AG04449 (cell line): ENCODE results near the gene TIFAB.

Experiments used
- CTCF ChIA-PET: fragments of 350-600 bp; formaldehyde crosslinking; extraction: SDS; loops from one replicate; lab custom pipeline; 2021; ENCODE audit warnings: antibody characterized with exemption; lab: Yijun Ruan, JAX
- POLR2A ChIA-PET: fragments of 400-600, 350-600 bp; formaldehyde crosslinking; extraction: SDS; loops from one replicate; lab custom pipeline; 2020; ENCODE audit warnings: antibody characterized with exemption, inconsistent platforms; lab: Yijun Ruan, JAX
- DNase-seq: peaks from one replicate; pipeline ENCODE4 v3.0.0-alpha.2; 2010; ENCODE audit warnings: low read depth, low spot score
- H3K4me3 ChIP-seq: 2 replicates; pipeline ENCODE4 v1.5.1; 2011; ENCODE audit warnings: low read depth, mild to moderate bottlenecking, control low read depth, low read length
- CTCF ChIP-seq: IDR thresholded peaks from one replicate; pipeline ENCODE4 v1.5.1; 2011; ENCODE audit warnings: mild to moderate bottlenecking, moderate library complexity, low read length, control low read depth, inconsistent platforms; ENCODE audit not compliant: insufficient read depth; ENCODE audit errors: missing control alignments

Gene TIFAB

DNA sequence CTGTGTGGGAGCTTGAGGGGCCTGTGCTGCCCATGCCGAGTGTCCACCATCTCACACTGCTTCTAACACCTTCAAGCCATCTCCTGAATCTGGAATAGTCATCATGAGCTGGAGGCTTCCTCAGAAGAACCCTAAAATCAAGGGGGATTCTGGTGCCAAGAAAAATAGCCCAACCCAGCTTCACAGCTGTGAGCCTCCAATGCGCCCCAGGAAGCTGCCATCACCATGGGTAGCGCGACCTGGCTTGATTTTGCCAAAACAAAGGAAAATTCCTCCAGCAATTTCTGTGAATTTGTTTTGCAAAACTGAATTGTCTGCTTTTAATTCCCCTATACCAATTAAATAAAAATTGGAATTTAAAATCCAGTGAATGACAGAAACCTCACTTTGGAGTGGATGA is 6.2 kb upstream of the TIFAB start:
- H3K4me3 ChIP-seq, result no peak overlapping the region
- no peak for TF ChIP-seq CTCF
- CTCF ChIA-PET, result interaction anchor here (0.7 to 37.5 kb wide), 27 partner anchors 7 to 377 kb away, joined by 3 to 2422 read pairs (median 6); partner anchors contain the start of genes CXCL14 and DCANP1
- POLR2A ChIA-PET, result no interaction called here
- DNase-seq, result no peak

DNA sequence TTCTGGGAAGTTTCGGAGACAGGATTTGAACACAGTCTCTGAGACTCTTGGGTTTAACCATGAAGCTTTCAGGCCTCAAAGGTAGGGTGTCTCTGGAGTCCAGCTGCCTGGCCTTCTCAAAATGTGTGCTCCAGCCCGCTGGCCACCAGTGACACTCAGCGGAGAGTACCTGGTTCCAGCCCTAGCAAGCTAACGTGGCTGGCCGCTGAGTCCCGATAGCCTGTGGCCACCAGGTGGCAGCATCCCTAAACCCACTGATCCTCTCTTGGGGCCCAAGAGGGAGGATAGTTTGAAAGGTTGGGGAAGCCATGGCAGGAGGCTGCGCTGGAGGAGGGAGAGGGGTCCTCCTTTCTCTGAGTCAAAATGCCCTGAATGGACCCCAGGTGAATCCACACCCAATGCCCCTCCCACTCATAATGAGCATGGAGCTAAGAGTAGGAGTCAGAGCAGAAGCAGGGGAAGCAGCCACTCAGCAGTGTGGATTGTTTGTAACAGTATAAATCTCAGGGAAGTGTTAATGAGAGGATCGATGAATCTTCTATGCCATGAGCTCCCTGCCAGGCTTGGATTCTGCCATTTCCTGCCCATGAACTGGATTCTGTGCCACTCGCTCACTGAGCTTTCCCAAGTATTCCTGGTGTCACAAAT is 5.4 kb upstream of the TIFAB start:
- CTCF ChIA-PET, result interaction anchor here (0.6 to 37.5 kb wide), 34 partner anchors 8 to 377 kb away, joined by 3 to 2422 read pairs (median 5); partner anchors contain the start of genes CXCL14 and DCANP1
- DNase-seq, result no peak
- TF ChIP-seq CTCF, result peak; percentile 87
- H3K4me3 ChIP-seq, result no peak overlapping the region
- POLR2A ChIA-PET, result no interaction called here

- no peak for TF ChIP-seq CTCF
- H3K4me3 ChIP-seq, result no peak overlapping the region
- no peak for DNase-seq
- POLR2A ChIA-PET, result no interaction called here
- CTCF ChIA-PET, result interaction anchor here (0.9 to 37.5 kb wide), 14 partner anchors 9 to 247 kb away, joined by 3 to 2422 read pairs (median 12); partner anchors contain the start of genes CXCL14 and DCANP1
These were observed 4.3 kb upstream of the TIFAB start for GRCh38 chr5:135456238-135457099.

- no peak for DNase-seq
- TF ChIP-seq CTCF, result no peak
- ChIA-PET POLR2A (no interaction called here), CTCF (interaction anchor here (1.0 to 37.5 kb wide), 13 partner anchors 9 to 126 kb away, joined by 3 to 2422 read pairs (median 11); partner anchors contain the start of genes CXCL14 and DCANP1)
- H3K4me3 ChIP-seq, result no peak overlapping the region
These were observed 3.7 kb upstream of the TIFAB start for GRCh38 chr5:135455876-135456237.

DNA sequence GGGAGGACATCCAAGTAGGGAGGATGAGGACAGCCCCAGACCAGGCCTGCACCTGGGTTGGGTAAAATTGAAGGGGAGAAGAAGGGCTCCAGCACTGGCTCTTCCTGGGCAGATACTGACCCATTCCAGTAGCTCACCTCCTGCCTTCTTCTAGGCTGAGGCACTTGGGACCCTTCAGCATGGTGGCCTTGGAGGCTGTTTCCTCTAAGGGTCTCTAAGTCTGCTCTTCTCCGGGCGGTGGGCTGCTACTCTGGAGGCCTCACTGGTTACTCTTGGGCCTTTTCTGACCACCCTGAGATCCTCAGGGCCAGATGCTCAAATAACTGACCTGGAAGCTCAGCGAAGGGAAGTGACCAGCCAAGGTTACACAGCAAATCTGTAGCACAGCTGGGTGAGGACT is 2.8 kb upstream of the TIFAB start:
- DNase-seq, result no peak
- TF ChIP-seq CTCF, result no peak
- no peak overlapping the region for H3K4me3 ChIP-seq
- ChIA-PET POLR2A (no interaction called here), CTCF (interaction anchor here (0.7 to 37.5 kb wide), 10 partner anchors 8 to 376 kb away, joined by 3 to 2422 read pairs (median 17); partner anchors contain the start of genes CXCL14 and DCANP1)

- POLR2A ChIA-PET, result no interaction called here
- no peak overlapping the region for H3K4me3 ChIP-seq
- TF ChIP-seq CTCF, result no peak
- CTCF ChIA-PET, result interaction anchor here (2.0 to 37.5 kb wide), 3 partner anchors 8 to 108 kb away, joined by 14 to 2422 read pairs (median 67); partner anchors contain the start of gene CXCL14
- DNase-seq, result no peak
These were observed 1.5 kb upstream of the TIFAB start for GRCh38 chr5:135453613-135454012.
